Type B pancreatic cell (in vitro differentiated cells): ENCODE measurements around the gene ZNF474. TPM values are rescaled to one million over a fixed set of nuclear protein-coding genes. Genes with fewer than 3 reads are reported as not detected.
A peak's percentile ranks its signal among the peaks of the same experiment; 100 is the strongest.
"Not testable (repeated sequence)": the region's sequence is repeated elsewhere in the genome, so short reads cannot be mapped to it uniquely, and the experiment has no call there.

Experiments
- DNase-seq: peaks from one replicate; pipeline ENCODE4 v3.0.0; 2021; ENCODE audit warnings: mixed read lengths; ENCODE audit not compliant: unreplicated experiment; ENCODE audit errors: extremely low spot score
- H3K27ac Mint-ChIP-seq: 2 replicates; pipeline ENCODE4 v1.8.0; 2021; ENCODE audit warnings: mild to moderate bottlenecking, mixed read lengths
- H3K27me3 Mint-ChIP-seq: 2 replicates; pipeline ENCODE4 v1.8.0; 2021; ENCODE audit warnings: mixed read lengths
- H3K36me3 Mint-ChIP-seq: 2 replicates; pipeline ENCODE4 v1.8.0; 2021; ENCODE audit warnings: mixed read lengths
- H3K4me1 Mint-ChIP-seq: one replicate; pipeline ENCODE4 v1.8.0; 2021; ENCODE audit warnings: mixed read lengths; ENCODE audit not compliant: unreplicated experiment
- H3K4me3 Mint-ChIP-seq: 2 replicates; pipeline ENCODE4 v1.8.0; 2021; ENCODE audit warnings: mild to moderate bottlenecking, mixed read lengths
- H3K9me3 Mint-ChIP-seq: 2 replicates; pipeline ENCODE4 v1.8.0; 2021; ENCODE audit warnings: mixed read lengths
- CTCF ChIP-seq: fragments of 200-600 bp; sonication (generic); conservative IDR thresholded peaks from 2 replicates; pipeline ENCODE4 v1.5.0; 2021; ENCODE audit warnings: antibody characterized with exemption, mild to moderate bottlenecking
- total RNA-seq: library from RNA; stranded (reverse); gene quantifications from 2 replicates; pipeline ENCODE4 v1.2.1, GENCODE V29; 2021; ENCODE audit warnings: low replicate concordance

Gene ZNF474
- total RNA-seq, 1 donor from 2014 or later = 1.9 TPM

GRCh38 chr5:122091936-122092600 lies 37.3 kb upstream of the ZNF474 start:
- DNase-seq = no peak
- Mint-ChIP-seq H3K4me3 (no peak overlapping the region), H3K9me3 (no peaks in the 10 kb centered on the region), H3K27ac (no peak overlapping the region), H3K36me3 (no peaks in the 10 kb centered on the region), H3K27me3 (peaks cover 15% of the 10 kb centered on the region), H3K4me1 (no peaks in the 10 kb centered on the region)
- peak; percentile 67 for TF ChIP-seq CTCF

- no peak overlapping the region for H3K27ac Mint-ChIP-seq
- TF ChIP-seq CTCF = no peak
- no peaks in the 10 kb centered on the region for H3K36me3 Mint-ChIP-seq
- no peak for DNase-seq
- H3K27me3 Mint-ChIP-seq = peaks cover 11% of the 10 kb centered on the region
- H3K4me3 Mint-ChIP-seq = no peak overlapping the region
- H3K4me1 Mint-ChIP-seq = no peaks in the 10 kb centered on the region
- H3K9me3 Mint-ChIP-seq = no peaks in the 10 kb centered on the region
Observed at GRCh38 chr5:122093415-122094180, 35.7 kb upstream of the ZNF474 start.

GRCh38 chr5:122094251-122094650 lies 35.1 kb upstream of the ZNF474 start:
- H3K27ac Mint-ChIP-seq, H3K4me1 Mint-ChIP-seq, H3K36me3 Mint-ChIP-seq, DNase-seq, H3K4me3 Mint-ChIP-seq, H3K9me3 Mint-ChIP-seq: not testable (repeated sequence)
- H3K27me3 Mint-ChIP-seq = peaks cover 11% of the 10 kb centered on the region

- H3K9me3 Mint-ChIP-seq = no peaks in the 10 kb centered on the region
- H3K27me3 Mint-ChIP-seq = peaks cover 9% of the 10 kb centered on the region
- TF ChIP-seq CTCF = no peak
- no peaks in the 10 kb centered on the region for H3K36me3 Mint-ChIP-seq
- H3K27ac Mint-ChIP-seq = no peak overlapping the region
- no peak overlapping the region for H3K4me3 Mint-ChIP-seq
- DNase-seq = no peak
- H3K4me1 Mint-ChIP-seq = no peaks in the 10 kb centered on the region
Observed at GRCh38 chr5:122095158-122095557, 34.2 kb upstream of the ZNF474 start.

- H3K4me3 Mint-ChIP-seq = no peak overlapping the region
- DNase-seq = no peak
- no peaks in the 10 kb centered on the region for H3K4me1 Mint-ChIP-seq
- no peak for TF ChIP-seq CTCF
- peaks cover 3% of the 10 kb centered on the region for H3K27me3 Mint-ChIP-seq
- no peaks in the 10 kb centered on the region for H3K36me3 Mint-ChIP-seq
- H3K9me3 Mint-ChIP-seq = no peaks in the 10 kb centered on the region
- H3K27ac Mint-ChIP-seq = no peak overlapping the region
Observed at GRCh38 chr5:122097391-122097790, 32.0 kb upstream of the ZNF474 start.

- no peaks in the 10 kb centered on the region for H3K9me3 Mint-ChIP-seq
- no peaks in the 10 kb centered on the region for H3K4me1 Mint-ChIP-seq
- H3K4me3 Mint-ChIP-seq = no peak overlapping the region
- no peaks in the 10 kb centered on the region for H3K36me3 Mint-ChIP-seq
- TF ChIP-seq CTCF = no peak
- H3K27me3 Mint-ChIP-seq = peaks cover 3% of the 10 kb centered on the region
- H3K27ac Mint-ChIP-seq = no peak overlapping the region
- no peak for DNase-seq
Observed at GRCh38 chr5:122099060-122099790, 30.1 kb upstream of the ZNF474 start.
